ENCODE measurements around the gene BCAP31. TPM values are rescaled to one million over a fixed set of nuclear protein-coding genes. Genes with fewer than 3 reads are reported as not detected.

The BCAP31 gene
- total and polyA plus RNA-seq, 2 donors (not counting 1 experiment from before 2014, with no cell fraction given), result 94.0 to 133 TPM

DNA sequence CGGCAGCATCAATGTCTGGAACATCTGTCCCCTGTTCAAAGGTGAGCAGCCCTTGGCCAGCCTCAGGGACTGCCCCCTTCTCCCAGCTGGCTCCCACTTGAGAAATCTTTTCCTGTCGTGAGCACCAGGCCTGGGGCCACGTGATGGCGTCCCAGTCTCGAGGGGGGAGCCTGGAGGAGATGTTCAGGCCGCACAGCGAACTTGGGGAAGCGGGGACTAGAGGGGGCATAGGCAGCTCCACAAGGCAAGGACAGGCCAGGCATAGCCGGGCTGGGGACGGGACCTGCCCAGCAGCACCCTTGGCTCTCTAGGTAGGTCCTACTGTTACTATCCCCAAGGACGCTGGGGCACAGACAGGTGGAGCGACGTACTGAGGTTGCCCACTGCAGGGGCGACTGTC, 33.7 kb downstream of the BCAP31 start:
- no peaks in the 10 kb centered on the region for H3K36me3 ChIP-seq (ENCODE audit: control insufficient read depth, insufficient read depth, low read length)
- no peaks in the 10 kb centered on the region for H3K79me2 ChIP-seq (ENCODE audit: control insufficient read depth, insufficient read depth, low read length)
- no peaks in the 10 kb centered on the region for H3K4me1 ChIP-seq (ENCODE audit: control insufficient read depth, extremely low read depth, insufficient read depth, low read length)
- DNase-seq (ENCODE audit: low read depth in 2 of 2), result no peak
- H3K9ac ChIP-seq (ENCODE audit: insufficient read depth, low read length), result no peak overlapping the region
- no peak overlapping the region for H3K27ac ChIP-seq (ENCODE audit: insufficient read depth, low read length)
- H3K4me3 ChIP-seq (replicated peaks in 1 of 4; ENCODE audit: control extremely low read depth in 1 of 4, insufficient read depth in 1 of 4, low read depth in 3 of 4, low read length in 4 of 4), result no peak overlapping the region
- no peak overlapping the region for H2AFZ ChIP-seq (ENCODE audit: low read length)
- no peak overlapping the region for H3K4me2 ChIP-seq (ENCODE audit: extremely low read depth, insufficient read depth, low read length)
- TF ChIP-seq, protein P1, sequence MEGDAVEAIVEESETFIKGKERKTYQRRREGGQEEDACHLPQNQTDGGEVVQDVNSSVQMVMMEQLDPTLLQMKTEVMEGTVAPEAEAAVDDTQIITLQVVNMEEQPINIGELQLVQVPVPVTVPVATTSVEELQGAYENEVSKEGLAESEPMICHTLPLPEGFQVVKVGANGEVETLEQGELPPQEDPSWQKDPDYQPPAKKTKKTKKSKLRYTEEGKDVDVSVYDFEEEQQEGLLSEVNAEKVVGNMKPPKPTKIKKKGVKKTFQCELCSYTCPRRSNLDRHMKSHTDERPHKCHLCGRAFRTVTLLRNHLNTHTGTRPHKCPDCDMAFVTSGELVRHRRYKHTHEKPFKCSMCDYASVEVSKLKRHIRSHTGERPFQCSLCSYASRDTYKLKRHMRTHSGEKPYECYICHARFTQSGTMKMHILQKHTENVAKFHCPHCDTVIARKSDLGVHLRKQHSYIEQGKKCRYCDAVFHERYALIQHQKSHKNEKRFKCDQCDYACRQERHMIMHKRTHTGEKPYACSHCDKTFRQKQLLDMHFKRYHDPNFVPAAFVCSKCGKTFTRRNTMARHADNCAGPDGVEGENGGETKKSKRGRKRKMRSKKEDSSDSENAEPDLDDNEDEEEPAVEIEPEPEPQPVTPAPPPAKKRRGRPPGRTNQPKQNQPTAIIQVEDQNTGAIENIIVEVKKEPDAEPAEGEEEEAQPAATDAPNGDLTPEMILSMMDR (conservative IDR thresholded peaks at IDR 0.05 in 1 of 2, IDR thresholded peaks at IDR 0.05 in 1 of 2; ENCODE audit: low read depth in 1 of 2, low read length in 2 of 2), result no peak
- TF ChIP-seq EZH2 (IDR thresholded peaks at IDR 0.05; ENCODE audit: low read length, missing control alignments), result no peak
- H3K27me3 ChIP-seq (ENCODE audit: control insufficient read depth, insufficient read depth, low read length), result no peaks in the 10 kb centered on the region
- no peaks in the 10 kb centered on the region for H3K9me3 ChIP-seq (ENCODE audit: control insufficient read depth, insufficient read depth, low read depth, low read length)
- no peaks in the 10 kb centered on the region for H4K20me1 ChIP-seq (ENCODE audit: control insufficient read depth, extremely low read depth, insufficient read depth, low read length)

DNA sequence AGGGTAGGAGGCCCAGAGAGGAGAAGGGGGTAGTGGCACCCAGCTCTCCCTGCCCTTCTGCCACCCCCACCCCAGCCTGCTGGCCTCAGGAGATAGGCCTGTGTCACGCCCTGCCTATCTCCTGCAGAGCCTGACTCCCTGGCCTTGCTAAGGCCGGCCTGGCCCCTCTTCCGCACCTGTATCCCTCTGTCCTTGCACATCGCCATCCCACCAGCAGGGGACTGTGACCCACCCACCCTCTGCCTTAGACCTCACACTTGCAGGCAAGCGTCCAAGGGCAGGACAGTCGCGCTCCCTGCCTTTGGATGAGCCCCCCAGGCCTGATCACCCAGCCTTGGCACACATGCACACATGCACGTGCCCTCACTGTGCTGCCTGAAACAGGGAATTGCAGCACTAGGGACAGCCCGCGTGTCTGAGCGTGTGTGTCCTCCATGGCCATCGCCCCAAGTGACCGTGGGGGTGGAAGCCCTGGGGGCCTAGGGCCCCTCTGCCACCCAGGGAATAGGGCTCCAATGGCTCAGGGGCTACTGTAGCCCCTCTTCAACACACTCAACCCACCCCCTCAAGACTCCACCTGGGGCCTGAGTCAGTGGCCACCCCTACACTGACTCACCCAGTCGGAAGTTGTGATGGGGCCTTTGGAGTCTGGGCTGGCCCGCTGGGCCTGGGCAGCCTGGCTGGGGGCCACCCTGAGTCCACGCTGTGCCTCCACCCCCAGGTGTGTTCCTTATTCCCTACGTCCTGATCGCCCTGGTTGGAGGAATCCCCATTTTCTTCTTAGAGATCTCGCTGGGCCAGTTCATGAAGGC, 34.3 kb downstream of the BCAP31 start:
- H4K20me1 ChIP-seq (ENCODE audit: control insufficient read depth, extremely low read depth, insufficient read depth, low read length), result no peaks in the 10 kb centered on the region
- no peak for TF ChIP-seq EZH2 (IDR thresholded peaks at IDR 0.05; ENCODE audit: low read length, missing control alignments)
- TF ChIP-seq, protein P1 (conservative IDR thresholded peaks at IDR 0.05 in 1 of 2, IDR thresholded peaks at IDR 0.05 in 1 of 2; ENCODE audit: low read depth in 1 of 2, low read length in 2 of 2), result no peak
- H3K79me2 ChIP-seq (ENCODE audit: control insufficient read depth, insufficient read depth, low read length), result no peaks in the 10 kb centered on the region
- H3K36me3 ChIP-seq (ENCODE audit: control insufficient read depth, insufficient read depth, low read length), result no peaks in the 10 kb centered on the region
- H3K9ac ChIP-seq (ENCODE audit: insufficient read depth, low read length), result no peak overlapping the region
- H3K4me2 ChIP-seq (ENCODE audit: extremely low read depth, insufficient read depth, low read length), result no peak overlapping the region
- peak overlapping the region in 2 of 4 experiments; percentile 37 to 48 for H3K4me3 ChIP-seq (replicated peaks in 1 of 4; ENCODE audit: control extremely low read depth in 1 of 4, insufficient read depth in 1 of 4, low read depth in 3 of 4, low read length in 4 of 4)
- no peaks in the 10 kb centered on the region for H3K4me1 ChIP-seq (ENCODE audit: control insufficient read depth, extremely low read depth, insufficient read depth, low read length)
- no peak overlapping the region for H3K27ac ChIP-seq (ENCODE audit: insufficient read depth, low read length)
- DNase-seq (ENCODE audit: low read depth in 2 of 2), result peak in 1 of 2 donors; percentile 34
- no peaks in the 10 kb centered on the region for H3K27me3 ChIP-seq (ENCODE audit: control insufficient read depth, insufficient read depth, low read length)
- H2AFZ ChIP-seq (ENCODE audit: low read length), result no peak overlapping the region
- H3K9me3 ChIP-seq (ENCODE audit: control insufficient read depth, insufficient read depth, low read depth, low read length), result no peaks in the 10 kb centered on the region

DNA sequence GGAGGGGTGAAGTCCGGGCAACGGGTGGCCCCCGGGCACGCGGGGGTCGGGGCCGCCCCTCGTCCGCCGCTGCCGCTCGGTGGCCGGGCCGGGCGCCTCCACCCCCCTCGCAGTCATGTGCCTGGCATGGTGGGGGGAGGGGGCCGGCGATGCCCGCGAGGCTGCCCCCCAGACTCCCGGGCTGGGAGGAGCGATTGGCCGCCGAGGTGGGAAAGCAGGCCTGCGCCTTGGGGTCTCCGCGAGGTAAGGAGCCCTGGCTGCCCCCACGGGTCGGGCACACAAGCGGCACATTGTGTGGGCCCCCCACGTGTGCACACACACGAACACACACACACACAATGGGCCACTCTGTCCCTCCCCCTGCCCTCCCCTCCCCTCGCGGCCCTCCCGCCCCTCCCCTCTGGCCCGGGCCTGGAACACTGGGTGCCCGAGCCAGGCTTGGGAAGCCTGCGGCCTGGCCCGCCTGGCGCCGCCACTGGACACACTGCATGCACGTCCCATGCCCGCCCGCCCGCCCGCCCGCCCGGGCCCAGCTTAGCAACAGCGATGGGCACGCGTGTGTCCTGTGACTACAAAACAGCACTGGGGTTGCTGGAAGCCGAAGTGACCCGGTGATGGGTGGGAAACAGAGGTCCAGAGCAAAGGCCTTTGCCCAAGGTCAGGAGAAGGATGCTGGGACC, 35.1 kb downstream of the BCAP31 start:
- no peak for TF ChIP-seq EZH2 (IDR thresholded peaks at IDR 0.05; ENCODE audit: low read length, missing control alignments)
- TF ChIP-seq, protein P1 (conservative IDR thresholded peaks at IDR 0.05 in 1 of 2, IDR thresholded peaks at IDR 0.05 in 1 of 2; ENCODE audit: low read depth in 1 of 2, low read length in 2 of 2), result no peak
- Histone ChIP-seq H2AFZ (ENCODE audit: low read length) (no peak overlapping the region), H3K27me3 (ENCODE audit: control insufficient read depth, insufficient read depth, low read length) (no peaks in the 10 kb centered on the region), H4K20me1 (ENCODE audit: control insufficient read depth, extremely low read depth, insufficient read depth, low read length) (no peaks in the 10 kb centered on the region), H3K27ac (ENCODE audit: insufficient read depth, low read length) (no peak overlapping the region), H3K9me3 (ENCODE audit: control insufficient read depth, insufficient read depth, low read depth, low read length) (no peaks in the 10 kb centered on the region), H3K4me2 (ENCODE audit: extremely low read depth, insufficient read depth, low read length) (no peak overlapping the region), H3K9ac (ENCODE audit: insufficient read depth, low read length) (no peak overlapping the region), H3K4me3 (replicated peaks in 1 of 4; ENCODE audit: control extremely low read depth in 1 of 4, insufficient read depth in 1 of 4, low read depth in 3 of 4, low read length in 4 of 4) (peak overlapping the region in 2 of 4 experiments; percentile 42 to 48), H3K4me1 (ENCODE audit: control insufficient read depth, extremely low read depth, insufficient read depth, low read length) (no peaks in the 10 kb centered on the region), H3K36me3 (ENCODE audit: control insufficient read depth, insufficient read depth, low read length) (no peaks in the 10 kb centered on the region), H3K79me2 (ENCODE audit: control insufficient read depth, insufficient read depth, low read length) (no peaks in the 10 kb centered on the region)
- DNase-seq (ENCODE audit: low read depth in 2 of 2), result peak; percentile 23 to 43
